Measurements from ENCODE around the gene TEKT1.

GRCh38 chr17:6756425-6757031 is 75.0 kb downstream of the TEKT1 start:
- TF ChIP-seq CTCF (IDR thresholded peaks at IDR 0.05): no peak
- TF ChIP-seq POLR2A (IDR thresholded peaks at IDR 0.05): no peak

Measured in testis (tissue), 2 donors.